ENCODE results near the gene HORMAD2. TPM values are rescaled to one million over a fixed set of nuclear protein-coding genes. Genes with fewer than 3 reads are reported as not detected.

The HORMAD2 gene
- polyA plus RNA-seq, 1 experiment, result not detected

- Histone ChIP-seq H3K4me3 (ENCODE audit: low read depth, low read length) (no peak overlapping the region), H3K36me3 (ENCODE audit: control insufficient read depth, insufficient read depth, low read length) (no peaks in the 10 kb centered on the region), H3K27me3 (ENCODE audit: control insufficient read depth, insufficient read depth, low read length) (no peaks in the 10 kb centered on the region; the same call in 1 of the 2 replicates)
- CTCF ChIA-PET, result interaction anchor here (0.6 to 1.7 kb wide), 3 partner anchors 8 to 583 kb away, joined by 4 to 6 read pairs (median 4); no protein-coding TSS in a partner anchor
- DNase-seq (ENCODE audit: low read depth), result no peak
- TF ChIP-seq CTCF (IDR thresholded peaks at IDR 0.05; ENCODE audit: insufficient read depth, low read depth, low read length), result no peak
- POLR2A ChIA-PET, result no interaction called here
Measured at GRCh38 chr22:30180616-30181015, 100.4 kb downstream of the HORMAD2 start.

- no peak for DNase-seq (ENCODE audit: low read depth)
- Histone ChIP-seq H3K36me3 (ENCODE audit: control insufficient read depth, insufficient read depth, low read length) (no peaks in the 10 kb centered on the region), H3K27me3 (ENCODE audit: control insufficient read depth, insufficient read depth, low read length) (no peaks in the 10 kb centered on the region; the same call in 1 of the 2 replicates), H3K4me3 (ENCODE audit: low read depth, low read length) (no peak overlapping the region)
- CTCF ChIA-PET, result interaction anchor here (0.7 to 1.7 kb wide), 6 partner anchors 9 to 262 kb away, joined by 3 to 6 read pairs (median 4); no protein-coding TSS in a partner anchor
- POLR2A ChIA-PET, result no interaction called here
- TF ChIP-seq CTCF (IDR thresholded peaks at IDR 0.05; ENCODE audit: insufficient read depth, low read depth, low read length), result no peak
Measured at GRCh38 chr22:30181459-30182349, 101.4 kb downstream of the HORMAD2 start.

GRCh38 chr22:30182350-30182745, 102.1 kb downstream of the HORMAD2 start:
- TF ChIP-seq CTCF (IDR thresholded peaks at IDR 0.05; ENCODE audit: insufficient read depth, low read depth, low read length), result no peak
- ChIA-PET CTCF (interaction anchor here (1.0 to 1.7 kb wide), 4 partner anchors 16 to 262 kb away, joined by 3 to 6 read pairs (median 4); no protein-coding TSS in a partner anchor), POLR2A (no interaction called here)
- Histone ChIP-seq H3K27me3 (ENCODE audit: control insufficient read depth, insufficient read depth, low read length) (no peaks in the 10 kb centered on the region; the same call in 1 of the 2 replicates), H3K4me3 (ENCODE audit: low read depth, low read length) (no peak overlapping the region), H3K36me3 (ENCODE audit: control insufficient read depth, insufficient read depth, low read length) (no peaks in the 10 kb centered on the region)
- no peak for DNase-seq (ENCODE audit: low read depth)

GRCh38 chr22:30182815-30183214, 102.6 kb downstream of the HORMAD2 start:
- Histone ChIP-seq H3K36me3 (ENCODE audit: control insufficient read depth, insufficient read depth, low read length) (no peaks in the 10 kb centered on the region), H3K27me3 (ENCODE audit: control insufficient read depth, insufficient read depth, low read length) (no peaks in the 10 kb centered on the region; the same call in 1 of the 2 replicates), H3K4me3 (ENCODE audit: low read depth, low read length) (no peak overlapping the region)
- ChIA-PET CTCF (interaction anchor here (1.0 to 1.4 kb wide), 3 partner anchors 17 to 261 kb away, joined by 3 to 5 read pairs (median 4); no protein-coding TSS in a partner anchor), POLR2A (no interaction called here)
- no peak for TF ChIP-seq CTCF (IDR thresholded peaks at IDR 0.05; ENCODE audit: insufficient read depth, low read depth, low read length)
- no peak for DNase-seq (ENCODE audit: low read depth)

GRCh38 chr22:30183271-30183670, 103.0 kb downstream of the HORMAD2 start:
- no peak overlapping the region for H3K4me3 ChIP-seq (ENCODE audit: low read depth, low read length)
- no peaks in the 10 kb centered on the region; the same call in 1 of the 2 replicates for H3K27me3 ChIP-seq (ENCODE audit: control insufficient read depth, insufficient read depth, low read length)
- H3K36me3 ChIP-seq (ENCODE audit: control insufficient read depth, insufficient read depth, low read length), result no peaks in the 10 kb centered on the region
- no peak for DNase-seq (ENCODE audit: low read depth)
- CTCF ChIA-PET, result no interaction called here
- POLR2A ChIA-PET, result no interaction called here
- TF ChIP-seq CTCF (IDR thresholded peaks at IDR 0.05; ENCODE audit: insufficient read depth, low read depth, low read length), result no peak
